OCI-LY3 (cell line): ENCODE results near the gene STRBP.

Experiments used
- H2AFZ ChIP-seq: fragments of 200-600, 300-600 bp; shearing (Covaris generic); 2 replicates; pipeline ENCODE4 v1.6.0; 2014; ENCODE audit warnings: antibody characterized with exemption, low read depth, low read length
- H3K27ac ChIP-seq: fragments of 200-600, 300-600 bp; sonication (generic); 2 replicates; pipeline ENCODE4 v1.5.1; 2014; ENCODE audit warnings: mild to moderate bottlenecking, low read length, moderate library complexity, mixed read lengths
- H3K27me3 ChIP-seq: fragments of 200-600, 300-600 bp; sonication (generic); 2 replicates; pipeline ENCODE4 v1.6.1; 2014; ENCODE audit warnings: low read depth, low read length, mixed read lengths
- H3K36me3 ChIP-seq: fragments of 200-600, 300-600 bp; sonication (generic); replicated peaks from 2 replicates; pipeline ENCODE3; 2014; ENCODE audit warnings: low read depth, low read length, mixed read lengths
- H3K4me1 ChIP-seq: fragments of 300-600, 200-600 bp; sonication (generic); 2 replicates; pipeline ENCODE4 v1.6.1; 2014; ENCODE audit warnings: low read length, mixed read lengths
- H3K4me2 ChIP-seq: fragments of 200-600, 300-600 bp; sonication (generic); 2 replicates; pipeline ENCODE4 v1.6.1; 2014; ENCODE audit warnings: low read length, mixed read lengths
- H3K4me3 ChIP-seq: fragments of 300-600, 200-600 bp; sonication (generic); 2 replicates; pipeline ENCODE4 v1.5.1; 2014; ENCODE audit warnings: antibody characterized with exemption, mild to moderate bottlenecking, low read length, moderate library complexity
- H3K79me2 ChIP-seq: fragments of 300-600, 200-600 bp; shearing (Covaris generic); 2 replicates; pipeline ENCODE4 v1.6.1; 2014; ENCODE audit warnings: mild to moderate bottlenecking, low read length, mixed read lengths
- H3K9ac ChIP-seq: fragments of 300-600, 200-600 bp; shearing (Covaris generic); 2 replicates; pipeline ENCODE4 v1.6.0; 2014; ENCODE audit warnings: mild to moderate bottlenecking, low read length, moderate library complexity
- H3K9me3 ChIP-seq: fragments of 200-600, 300-600 bp; shearing (Covaris generic); 2 replicates; pipeline ENCODE4 v1.6.1; 2014; ENCODE audit warnings: low read length, mixed read lengths; ENCODE audit not compliant: insufficient read depth
- H4K20me1 ChIP-seq: fragments of 200-600, 300-600 bp; sonication (generic); 2 replicates; pipeline ENCODE4 v1.6.1; 2016; ENCODE audit warnings: low read length, mixed read lengths; ENCODE audit not compliant: insufficient read depth
- EZH2phosphoT487 ChIP-seq: fragments of 200-600 bp; shearing (Covaris generic); IDR thresholded peaks from 2 replicates; pipeline ENCODE4 v1.6.1; 2018; ENCODE audit warnings: antibody characterized with exemption, mixed run types, low read depth
- TF ChIP-seq, protein P1 (sequence below): fragments of 200-600, 300-600 bp; sonication (generic); IDR thresholded peaks from 2 replicates; pipeline ENCODE4 v1.5.1; 2014; ENCODE audit warnings: antibody characterized with exemption, low read length, low read depth

The STRBP gene

GRCh38 chr9:123234853-123235252, 33.5 kb downstream of the STRBP start:
- Histone ChIP-seq H3K79me2 (peaks cover 12% of the 10 kb centered on the region; the same call in 1 of the 2 replicates), H3K4me1 (peaks cover 21% of the 10 kb centered on the region), H3K9me3 (peaks cover 9% of the 10 kb centered on the region; the same call in 1 of the 2 replicates), H3K36me3 (peaks cover 9% of the 10 kb centered on the region), H2AFZ (no peak overlapping the region), H3K27me3 (no peaks in the 10 kb centered on the region), H3K4me3 (no peak overlapping the region), H3K4me2 (no peak overlapping the region), H3K9ac (no peak overlapping the region), H3K27ac (no peak overlapping the region), H4K20me1 (peaks cover 4% of the 10 kb centered on the region; the same call in 1 of the 2 replicates)
- TF ChIP-seq, protein P1, sequence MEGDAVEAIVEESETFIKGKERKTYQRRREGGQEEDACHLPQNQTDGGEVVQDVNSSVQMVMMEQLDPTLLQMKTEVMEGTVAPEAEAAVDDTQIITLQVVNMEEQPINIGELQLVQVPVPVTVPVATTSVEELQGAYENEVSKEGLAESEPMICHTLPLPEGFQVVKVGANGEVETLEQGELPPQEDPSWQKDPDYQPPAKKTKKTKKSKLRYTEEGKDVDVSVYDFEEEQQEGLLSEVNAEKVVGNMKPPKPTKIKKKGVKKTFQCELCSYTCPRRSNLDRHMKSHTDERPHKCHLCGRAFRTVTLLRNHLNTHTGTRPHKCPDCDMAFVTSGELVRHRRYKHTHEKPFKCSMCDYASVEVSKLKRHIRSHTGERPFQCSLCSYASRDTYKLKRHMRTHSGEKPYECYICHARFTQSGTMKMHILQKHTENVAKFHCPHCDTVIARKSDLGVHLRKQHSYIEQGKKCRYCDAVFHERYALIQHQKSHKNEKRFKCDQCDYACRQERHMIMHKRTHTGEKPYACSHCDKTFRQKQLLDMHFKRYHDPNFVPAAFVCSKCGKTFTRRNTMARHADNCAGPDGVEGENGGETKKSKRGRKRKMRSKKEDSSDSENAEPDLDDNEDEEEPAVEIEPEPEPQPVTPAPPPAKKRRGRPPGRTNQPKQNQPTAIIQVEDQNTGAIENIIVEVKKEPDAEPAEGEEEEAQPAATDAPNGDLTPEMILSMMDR, result no peak
- TF ChIP-seq EZH2phosphoT487, result no peak

GRCh38 chr9:123232332-123232731, 36.1 kb downstream of the STRBP start:
- Histone ChIP-seq H3K4me2 (no peak overlapping the region), H3K27me3 (no peaks in the 10 kb centered on the region), H2AFZ (no peak overlapping the region), H3K9ac (no peak overlapping the region), H3K36me3 (peaks cover 9% of the 10 kb centered on the region), H4K20me1 (no peaks in the 10 kb centered on the region; the same call in 1 of the 2 replicates), H3K79me2 (0 out of 2 replicates have a peak, but pooled peaks cover 4% of the 10 kb centered on the region), H3K4me3 (no peak overlapping the region), H3K9me3 (peaks cover 9% of the 10 kb centered on the region; the same call in 1 of the 2 replicates), H3K4me1 (peaks cover 21% of the 10 kb centered on the region), H3K27ac (no peak overlapping the region)
- TF ChIP-seq, protein P1, result no peak
- no peak for TF ChIP-seq EZH2phosphoT487

- H3K9me3 ChIP-seq, result peaks cover 9% of the 10 kb centered on the region; the same call in 1 of the 2 replicates
- H4K20me1 ChIP-seq, result no peaks in the 10 kb centered on the region; the same call in 1 of the 2 replicates
- H3K27me3 ChIP-seq, result no peaks in the 10 kb centered on the region
- H2AFZ ChIP-seq, result no peak overlapping the region
- H3K79me2 ChIP-seq, result no peaks in the 10 kb centered on the region
- H3K4me2 ChIP-seq, result no peak overlapping the region
- peaks cover 7% of the 10 kb centered on the region for H3K36me3 ChIP-seq
- no peak for TF ChIP-seq EZH2phosphoT487
- TF ChIP-seq, protein P1, result no peak
- H3K4me3 ChIP-seq, result no peak overlapping the region
- no peak overlapping the region for H3K9ac ChIP-seq
- peaks cover 21% of the 10 kb centered on the region for H3K4me1 ChIP-seq
- H3K27ac ChIP-seq, result no peak overlapping the region
Observed at GRCh38 chr9:123231421-123231820, 37.0 kb downstream of the STRBP start.

- H4K20me1 ChIP-seq, result peaks cover 8% of the 10 kb centered on the region; the same call in 1 of the 2 replicates
- peaks cover 23% of the 10 kb centered on the region for H3K4me1 ChIP-seq
- no peaks in the 10 kb centered on the region for H3K27me3 ChIP-seq
- no peak overlapping the region for H3K4me3 ChIP-seq
- no peak for TF ChIP-seq EZH2phosphoT487
- TF ChIP-seq, protein P1, result no peak
- H3K27ac ChIP-seq, result no peak overlapping the region
- H3K4me2 ChIP-seq, result no peak overlapping the region
- H3K36me3 ChIP-seq, result peaks cover 3% of the 10 kb centered on the region
- H3K79me2 ChIP-seq, result no peaks in the 10 kb centered on the region
- H2AFZ ChIP-seq, result no peak overlapping the region
- peaks cover 5% of the 10 kb centered on the region; the same call in 1 of the 2 replicates for H3K9me3 ChIP-seq
- H3K9ac ChIP-seq, result no peak overlapping the region
Observed at GRCh38 chr9:123228967-123229366, 39.4 kb downstream of the STRBP start.
